Body of pancreas (tissue), 4 donors: ENCODE measurements around the gene MFRP.

Experiments
- POLR2A ChIP-seq, 3 donors: fragments of 450-650 bp; IDR thresholded peaks; one replicate each; pipeline ENCODE4 v1.6.1; 2016; ENCODE audit warnings: antibody characterized with exemption in 3 of 3, mild to moderate bottlenecking in 2 of 3
- TF ChIP-seq, protein P1 (sequence below), 7 experiments: fragments of 450-650 bp in 4 of 7; fragments of 200-600 bp in 3 of 7; sonication (generic) in 3 of 7; IDR thresholded peaks; one replicate each; pipeline ENCODE4 v1.5.1; 2016 to 2019; ENCODE audit warnings: antibody characterized with exemption in 7 of 7

DNA sequence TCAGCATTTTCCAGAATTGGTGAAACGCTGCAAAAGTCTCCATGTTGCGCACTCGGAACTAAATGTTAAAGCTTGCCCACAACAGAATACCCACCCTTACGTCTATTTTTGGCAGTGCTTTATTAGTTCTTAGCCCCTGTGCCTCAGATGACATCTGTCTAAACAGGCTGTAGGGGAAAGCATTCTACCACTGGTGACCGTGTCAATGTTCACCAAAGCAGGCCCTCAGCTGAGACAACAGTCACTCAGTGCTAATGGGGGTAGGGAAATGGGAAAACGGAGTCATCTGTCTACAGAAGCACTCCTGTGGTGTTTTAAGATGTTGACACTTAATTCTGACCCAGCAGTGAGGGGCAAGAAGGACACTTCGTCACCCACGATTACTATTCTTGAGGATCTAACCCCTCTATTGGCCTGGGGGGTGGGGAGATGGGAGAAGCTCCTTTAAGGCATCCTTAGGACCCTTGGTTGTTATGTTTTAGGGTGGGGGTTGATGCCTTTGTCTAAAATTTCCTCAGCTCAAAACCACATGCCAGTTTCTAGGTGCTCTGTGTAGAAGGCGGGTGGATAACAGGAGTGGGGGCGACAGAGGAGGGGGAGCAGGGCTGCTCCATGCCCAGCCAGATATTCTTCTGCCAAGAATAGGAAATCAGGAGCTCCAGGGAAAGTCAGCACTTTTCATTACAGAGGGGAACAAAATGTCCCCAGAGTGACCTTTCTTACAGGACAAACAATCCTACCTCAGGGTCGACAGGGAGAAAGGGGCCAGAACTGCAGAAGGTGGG is 15.6 kb upstream of the MFRP start:
- TF ChIP-seq, protein P1, sequence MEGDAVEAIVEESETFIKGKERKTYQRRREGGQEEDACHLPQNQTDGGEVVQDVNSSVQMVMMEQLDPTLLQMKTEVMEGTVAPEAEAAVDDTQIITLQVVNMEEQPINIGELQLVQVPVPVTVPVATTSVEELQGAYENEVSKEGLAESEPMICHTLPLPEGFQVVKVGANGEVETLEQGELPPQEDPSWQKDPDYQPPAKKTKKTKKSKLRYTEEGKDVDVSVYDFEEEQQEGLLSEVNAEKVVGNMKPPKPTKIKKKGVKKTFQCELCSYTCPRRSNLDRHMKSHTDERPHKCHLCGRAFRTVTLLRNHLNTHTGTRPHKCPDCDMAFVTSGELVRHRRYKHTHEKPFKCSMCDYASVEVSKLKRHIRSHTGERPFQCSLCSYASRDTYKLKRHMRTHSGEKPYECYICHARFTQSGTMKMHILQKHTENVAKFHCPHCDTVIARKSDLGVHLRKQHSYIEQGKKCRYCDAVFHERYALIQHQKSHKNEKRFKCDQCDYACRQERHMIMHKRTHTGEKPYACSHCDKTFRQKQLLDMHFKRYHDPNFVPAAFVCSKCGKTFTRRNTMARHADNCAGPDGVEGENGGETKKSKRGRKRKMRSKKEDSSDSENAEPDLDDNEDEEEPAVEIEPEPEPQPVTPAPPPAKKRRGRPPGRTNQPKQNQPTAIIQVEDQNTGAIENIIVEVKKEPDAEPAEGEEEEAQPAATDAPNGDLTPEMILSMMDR (IDR thresholded peaks at IDR 0.05) = no peak
- no peak for TF ChIP-seq POLR2A (IDR thresholded peaks at IDR 0.05)
